Adrenal gland (tissue), 12 donors: ENCODE data around the gene ENTR1. TPM values are rescaled to one million over a fixed set of nuclear protein-coding genes. Genes with fewer than 3 reads are reported as not detected.
"Not testable (repeated sequence)": the region's sequence is repeated elsewhere in the genome, so short reads cannot be mapped to it uniquely, and the experiment has no call there.

Experiments used
- DNase-seq, 7 donors: peaks; one replicate each; pipeline ENCODE4 v3.0.0-alpha.2; 2019 to 2020
- H3K27ac ChIP-seq, 5 donors: fragments of 200-600 bp; sonication (generic) in 4 of 5; 1 replicate in 3 of 5; 2 replicates in 2 of 5; pipeline versions ENCODE4 v1.5.1 to v1.8.0; 2016 to 2020; ENCODE audit warnings: mild to moderate bottlenecking in 1 of 5
- H3K27me3 ChIP-seq: fragments of 200-600 bp; 2 replicates; pipeline ENCODE4 v1.8.0; 2021
- H3K36me3 ChIP-seq, 2 donors: fragments of 200-600 bp; replicated peaks in 1 of 2; 1 replicate in 1 of 2; 2 replicates in 1 of 2; pipeline versions ENCODE4 v1.5.1 to v1.8.0; 2018 to 2022
- H3K4me1 ChIP-seq, 2 donors: fragments of 200-600 bp; replicated peaks in 1 of 2; 1 replicate in 1 of 2; 2 replicates in 1 of 2; pipeline versions ENCODE4 v1.5.1 to v1.8.0; 2018 to 2021
- H3K4me3 ChIP-seq, 4 donors: fragments of 200-600 bp; sonication (generic) in 3 of 4; one replicate each; pipeline ENCODE4 v1.5.1; 2016 to 2018
- H3K9me3 ChIP-seq, 3 donors: fragments of 200-600 bp; sonication (generic) in 1 of 3; replicated peaks in 1 of 3; 1 replicate in 2 of 3; 2 replicates in 1 of 3; pipeline versions ENCODE4 v1.5.1 to v1.8.0; 2016 to 2021
- CTCF ChIP-seq, 6 experiments: fragments of 450-650 bp in 4 of 6; fragments of 200-600 bp in 2 of 6; sonication (generic) in 1 of 6; IDR thresholded peaks; 1 replicate in 5 of 6; 2 replicates in 1 of 6; pipeline versions ENCODE4 v1.5.1 to v1.8.0; 2016 to 2021; ENCODE audit warnings: antibody characterized with exemption in 6 of 6, mild to moderate bottlenecking in 2 of 6, moderate library complexity in 1 of 6
- POLR2A ChIP-seq, 2 donors: fragments of 450-650 bp; IDR thresholded peaks; one replicate each; pipeline ENCODE4 v1.6.1; 2017; ENCODE audit warnings: antibody characterized with exemption in 2 of 2, mild to moderate bottlenecking in 2 of 2, moderate library complexity in 1 of 2
- WGBS, 4 donors: extraction: QIAGEN DNeasy Blood & Tissue Kit in 2 of 4; methylation state at CpG; one replicate each; pipeline versions ENCODE4 v1.1.5 to v1.1.7; 2013 to 2017; 5-methylcytosine and 5-hydroxymethylcytosine counted together
- intact Hi-C, 2 donors: fragments of 100-400 bp; cut with DNase I; formaldehyde crosslinking; loops; one replicate each; pipeline versions ENCODE4 v1.14.1 to v1.15.0; 2022 to 2023
- polyA plus RNA-seq, 3 donors: library from polyadenylated mRNA; stranded (reverse); fragments of 200-250 nt in 2 of 3; fragments of 350-450 nt in 1 of 3; fragmentation: Illumina TruSeq in 1 of 3; extraction: RNeasy Lipid Tissue Mini Kit (QIAGEN cat#74804) in 1 of 3; gene quantifications; one replicate each; pipeline ENCODE4 v1.2.3, GENCODE V29; 2013 to 2014
- total RNA-seq, 9 donors: library from RNA; depleted of rRNA in 4 of 9; stranded (reverse); fragments of >200 nt in 4 of 9; fragments of 120-200 nt in 1 of 9; fragmentation: NEBNext Ultra II Directional in 1 of 9; extraction: Animal tissue kit (Norgen Biotek cat#: 25700) in 1 of 9; gene quantifications; one replicate each; pipeline versions ENCODE4 v1.1.0 to v1.2.4, GENCODE V29; 2013 to 2023
- donor health status: healthy with polysubstance abuse.
- donor health status: Bipolar disorder and iron deficiency.
- donor health status: DM: yes; HTN: yes; CAD: no.
- donor health status: DM: no; HTN: no; CAD: no.
- donor health status: DM: no; HTN: no; CAD: no.
- donor health status: DM: yes; HTN: yes; CAD: no.

The ENTR1 gene
- total and polyA plus RNA-seq, 12 donors: 13.3 to 48.4 (median 34.1) TPM

GRCh38 chr9:136412962-136413361, 2.5 kb upstream of the ENTR1 start:
- Histone ChIP-seq H3K4me1 (peaks cover 18 to 26% of the 10 kb centered on the region in 2 donors), H3K27ac (no peak overlapping the region), H3K9me3 (no peaks in the 10 kb centered on the region), H3K4me3 (no peak overlapping the region), H3K36me3 (peaks cover 0 to 56% of the 10 kb centered on the region in 2 donors), H3K27me3 (no peaks in the 10 kb centered on the region)
- DNase-seq: no peak
- TF ChIP-seq POLR2A (IDR thresholded peaks at IDR 0.05) (no peak), CTCF (IDR thresholded peaks at IDR 0.05) (no peak)
- 56 to 74% (median 69%) methylated on average over 9 of the region's 9 CpGs for WGBS, 4 donors
- intact Hi-C loops: no loop called here

GRCh38 chr9:136411378-136411777, 964 bp upstream of the ENTR1 start:
- Histone ChIP-seq H3K9me3 (no peaks in the 10 kb centered on the region), H3K4me3 (peak overlapping the region in 3 of 4 donors; percentile 86 to 98 (median 94)), H3K4me1 (peaks cover 18 to 26% of the 10 kb centered on the region in 2 donors), H3K27me3 (no peaks in the 10 kb centered on the region), H3K36me3 (peaks cover 0 to 55% of the 10 kb centered on the region in 2 donors), H3K27ac (no peak overlapping the region)
- WGBS, 4 donors: 35 to 43% (median 38%) methylated on average over 4 of the region's 4 CpGs
- no peak for TF ChIP-seq CTCF (IDR thresholded peaks at IDR 0.05)
- TF ChIP-seq POLR2A (IDR thresholded peaks at IDR 0.05): no peak
- intact Hi-C loops: no loop called here
- DNase-seq: no peak

DNA sequence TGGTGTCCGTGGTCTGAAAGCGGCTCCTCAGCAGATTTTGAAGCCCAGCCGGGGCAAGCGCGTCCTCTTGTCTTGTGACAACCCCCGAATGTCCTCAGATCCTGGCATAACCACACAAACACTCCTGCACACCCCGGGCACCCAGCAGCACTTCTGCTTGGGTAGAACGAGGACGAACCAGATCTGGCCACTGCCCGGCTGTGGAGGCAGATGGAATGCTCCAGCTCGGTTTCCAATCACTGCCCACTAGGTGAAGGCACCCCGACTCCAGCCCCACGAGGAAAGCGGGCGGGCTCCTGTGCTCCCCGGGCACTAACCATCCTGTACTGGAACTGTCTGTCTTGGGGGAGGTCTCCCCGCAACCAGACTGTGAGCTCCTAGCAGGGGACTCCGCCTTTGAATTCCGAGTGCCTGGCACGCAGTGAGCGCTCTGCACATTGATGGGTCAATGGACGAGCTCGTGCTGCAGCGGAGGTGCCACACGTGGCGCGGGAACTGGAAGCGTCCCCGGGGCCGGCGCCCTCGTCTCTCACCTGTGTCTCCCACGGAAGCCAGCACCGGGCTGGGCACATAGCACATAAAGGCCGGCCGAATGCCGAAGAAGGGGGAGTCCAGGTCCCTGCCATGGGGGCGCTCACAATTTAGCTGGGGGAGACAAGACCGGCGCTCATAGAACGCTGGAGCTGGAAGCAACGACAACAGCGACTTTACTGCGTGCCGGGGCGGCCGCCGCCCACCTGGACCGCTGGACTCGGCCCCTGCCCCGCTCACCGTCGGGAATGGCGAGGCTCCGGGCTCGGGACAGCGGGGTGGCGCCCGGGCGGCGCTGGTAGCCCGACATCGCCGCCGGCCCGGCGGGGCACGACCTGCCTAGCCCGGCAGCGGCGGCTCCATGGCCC, 608 bp downstream of the ENTR1 start:
- Histone ChIP-seq H3K9me3 (no peaks in the 10 kb centered on the region), H3K4me3 (peak overlapping the region in 2 of 4 donors; percentile 44 to 86), H3K4me1 (peaks cover 18 to 26% of the 10 kb centered on the region in 2 donors), H3K36me3 (peaks cover 0 to 54% of the 10 kb centered on the region in 2 donors), H3K27me3 (no peaks in the 10 kb centered on the region), H3K27ac (peak overlapping the region in 3 of 5 donors; percentile 69 to 91 (median 81))
- 8 to 19% (median 13%) methylated on average over 24 to 71 of the region's 71 CpGs for WGBS, 4 donors
- peak in 6 of 7 donors; percentile 48 to 74 (median 58) for DNase-seq
- intact Hi-C loops: no loop called here
- TF ChIP-seq POLR2A (IDR thresholded peaks at IDR 0.05) (no peak), CTCF (IDR thresholded peaks at IDR 0.05) (no peak)

DNA sequence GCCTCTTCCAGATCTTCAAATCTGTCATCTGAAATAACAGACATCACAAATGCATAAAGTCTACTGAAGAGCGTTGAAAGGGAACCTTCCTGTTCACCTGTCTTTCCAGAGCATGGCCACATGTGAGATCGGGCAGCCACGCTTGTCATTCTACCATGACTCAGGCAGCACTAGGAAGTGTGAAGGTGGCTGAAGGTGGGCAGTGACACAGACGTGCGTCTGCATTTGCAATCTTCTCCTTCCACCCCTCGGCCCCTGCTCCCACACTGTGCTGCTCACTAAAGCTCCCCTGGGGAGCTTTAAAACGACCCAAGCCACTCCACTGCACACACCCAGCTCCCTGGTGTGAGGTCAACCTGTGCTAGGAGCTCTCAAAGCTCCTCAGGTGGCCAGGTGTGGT, 2.5 kb downstream of the ENTR1 start:
- Histone ChIP-seq H3K4me1 (peaks cover 18 to 26% of the 10 kb centered on the region in 2 donors), H3K27ac (no peak overlapping the region), H3K36me3 (peaks cover 0 to 46% of the 10 kb centered on the region in 2 donors), H3K9me3 (no peaks in the 10 kb centered on the region), H3K4me3 (no peak overlapping the region), H3K27me3 (no peaks in the 10 kb centered on the region)
- intact Hi-C loops: no loop called here
- TF ChIP-seq POLR2A (IDR thresholded peaks at IDR 0.05): no peak
- no peak for TF ChIP-seq CTCF (IDR thresholded peaks at IDR 0.05)
- DNase-seq: no peak
- WGBS, 4 donors: 89 to 99% (median 93%) methylated on average over 6 to 7 of the region's 7 CpGs

GRCh38 chr9:136407061-136407460, 3.4 kb downstream of the ENTR1 start:
- Histone ChIP-seq H3K36me3 (peaks cover 0 to 40% of the 10 kb centered on the region in 2 donors), H3K4me1 (peaks cover 18 to 22% of the 10 kb centered on the region in 2 donors)
- intact Hi-C loops, H3K4me3 ChIP-seq, H3K9me3 ChIP-seq, H3K27ac ChIP-seq, DNase-seq, H3K27me3 ChIP-seq: not testable (repeated sequence)
- WGBS, 4 donors: 94 to 97% (median 95%) methylated on average over 23 to 28 of the region's 28 CpGs

DNA sequence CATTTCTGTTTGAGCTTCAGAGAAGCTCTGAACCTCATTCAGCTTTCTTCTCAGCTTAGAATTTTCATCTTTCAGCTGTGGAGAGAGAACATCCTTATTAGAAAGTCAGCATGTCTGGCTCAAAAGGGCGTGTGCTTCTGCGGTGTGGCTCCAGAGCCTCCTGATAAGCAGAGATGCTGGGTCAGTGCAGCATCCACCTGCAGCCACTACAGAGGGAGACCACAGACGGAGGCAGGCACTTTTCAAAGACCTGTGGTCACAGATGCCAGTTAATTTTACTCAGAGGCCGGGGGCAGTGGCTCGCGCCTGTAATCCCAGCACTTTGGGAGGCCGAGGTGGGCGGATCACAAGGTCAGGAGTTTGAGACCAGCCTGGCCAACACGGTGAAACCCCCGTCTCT, 4.5 kb downstream of the ENTR1 start:
- H3K9me3 ChIP-seq, H3K27ac ChIP-seq, intact Hi-C loops, DNase-seq, H3K4me3 ChIP-seq, H3K27me3 ChIP-seq: not testable (repeated sequence)
- peaks cover 10 to 11% of the 10 kb centered on the region in 2 donors for H3K4me1 ChIP-seq
- 83 to 94% (median 89%) methylated on average over 10 of the region's 10 CpGs for WGBS, 4 donors
- peaks cover 0 to 40% of the 10 kb centered on the region in 2 donors for H3K36me3 ChIP-seq
